ENCODE data around the gene CORO2A.

- TF ChIP-seq CTCF (IDR thresholded peaks at IDR 0.05; ENCODE audit: extremely low read depth in 1 of 2, insufficient read depth in 1 of 2, low read depth in 1 of 2, low read length in 2 of 2), result no peak
- TF ChIP-seq EZH2 (IDR thresholded peaks at IDR 0.05; ENCODE audit: borderline replicate concordance, low read depth, low read length, severe bottlenecking), result no peak
- no peak for TF ChIP-seq POLR2AphosphoS5 (IDR thresholded peaks at IDR 0.05; ENCODE audit: insufficient read depth, low read depth, low read length)
Measured at GRCh38 chr9:98095401-98095800, 97.0 kb downstream of the CORO2A start.
